Measurements from ENCODE around the gene WWTR1.

WWTR1 gene

GRCh38 chr3:149497966-149498670 is 159.7 kb downstream of the WWTR1 start:
- no peak for DNase-seq (ENCODE audit: low read depth in 2 of 2)

GRCh38 chr3:149496891-149497290 is 160.9 kb downstream of the WWTR1 start:
- DNase-seq (ENCODE audit: low read depth in 2 of 2), result no peak

GRCh38 chr3:149495581-149496125 is 162.2 kb downstream of the WWTR1 start:
- DNase-seq (ENCODE audit: low read depth in 2 of 2), result no peak

- DNase-seq (ENCODE audit: low read depth in 2 of 2), result no peak
These were observed 162.9 kb downstream of the WWTR1 start for GRCh38 chr3:149494759-149495580.

DNA sequence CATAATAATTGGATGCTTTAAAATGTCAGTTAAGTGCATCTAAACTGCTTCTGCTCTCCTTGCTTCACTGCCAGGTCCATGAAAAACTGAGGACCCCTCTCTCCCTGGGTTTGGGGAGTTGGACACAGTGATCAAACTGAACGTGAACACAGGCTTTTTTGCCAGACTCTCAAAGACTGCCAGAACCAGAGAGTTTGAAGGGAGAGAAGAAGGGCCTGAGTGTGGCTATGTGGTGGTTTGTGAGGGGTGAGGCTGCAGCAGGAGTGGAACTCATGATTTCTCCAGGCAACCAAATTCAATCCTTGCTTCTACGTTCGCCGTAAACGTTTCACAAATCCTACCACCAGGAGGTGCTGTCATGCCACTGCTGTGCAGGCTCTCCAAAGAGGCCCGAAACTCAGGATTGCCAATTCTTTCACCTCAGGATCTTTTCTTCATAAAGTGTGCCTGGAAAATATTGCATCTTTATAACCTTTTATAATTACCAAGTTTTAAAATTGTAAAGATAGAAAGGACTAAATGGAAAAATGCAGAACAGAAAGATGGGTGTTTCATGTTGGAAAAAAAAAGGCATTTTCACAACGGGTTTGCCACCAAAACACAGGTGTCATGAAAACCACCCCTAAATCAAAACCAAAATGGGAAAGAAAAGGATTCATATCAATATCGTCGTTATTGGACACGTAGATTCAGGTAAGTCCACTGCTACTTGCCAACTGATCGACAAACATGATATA is 163.6 kb downstream of the WWTR1 start:
- no peak for DNase-seq (ENCODE audit: low read depth in 2 of 2)

- DNase-seq (ENCODE audit: low read depth in 2 of 2), result no peak
These were observed 164.4 kb downstream of the WWTR1 start for GRCh38 chr3:149493315-149494021.

DNA sequence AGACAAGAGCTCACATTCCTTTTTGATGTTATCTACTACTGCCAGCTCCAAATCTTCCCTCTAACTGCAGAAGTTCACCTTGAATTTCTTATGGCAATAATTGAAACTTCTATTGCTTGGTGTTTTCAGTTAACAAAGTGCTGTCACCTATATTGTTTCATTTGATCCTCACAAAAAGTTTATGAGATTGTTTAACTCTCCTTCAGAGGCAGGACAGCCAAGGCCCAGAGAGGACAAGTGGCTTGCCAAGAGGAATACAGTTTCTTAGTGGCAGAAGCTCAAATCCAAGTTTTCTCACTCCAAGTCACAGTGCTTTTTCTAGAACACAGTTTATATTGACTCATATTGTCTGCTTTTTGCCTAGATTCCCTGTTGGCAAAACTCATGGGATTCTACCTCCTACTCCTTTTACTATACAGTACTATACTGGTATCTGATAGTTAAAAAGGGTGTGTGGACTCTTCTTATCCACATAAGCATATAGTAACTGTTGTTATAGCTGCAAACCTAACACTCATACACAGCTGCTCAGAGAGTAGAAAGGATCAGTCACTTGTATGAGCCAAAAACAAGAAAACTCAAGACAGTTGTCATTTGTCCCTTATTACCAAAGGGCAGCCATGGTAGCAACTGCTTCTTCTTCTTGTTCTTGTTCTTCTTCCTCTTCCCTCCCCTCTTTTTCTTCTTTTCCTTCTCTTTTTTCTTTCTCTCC is 167.4 kb downstream of the WWTR1 start:
- no peak for DNase-seq (ENCODE audit: low read depth in 2 of 2)

DNA sequence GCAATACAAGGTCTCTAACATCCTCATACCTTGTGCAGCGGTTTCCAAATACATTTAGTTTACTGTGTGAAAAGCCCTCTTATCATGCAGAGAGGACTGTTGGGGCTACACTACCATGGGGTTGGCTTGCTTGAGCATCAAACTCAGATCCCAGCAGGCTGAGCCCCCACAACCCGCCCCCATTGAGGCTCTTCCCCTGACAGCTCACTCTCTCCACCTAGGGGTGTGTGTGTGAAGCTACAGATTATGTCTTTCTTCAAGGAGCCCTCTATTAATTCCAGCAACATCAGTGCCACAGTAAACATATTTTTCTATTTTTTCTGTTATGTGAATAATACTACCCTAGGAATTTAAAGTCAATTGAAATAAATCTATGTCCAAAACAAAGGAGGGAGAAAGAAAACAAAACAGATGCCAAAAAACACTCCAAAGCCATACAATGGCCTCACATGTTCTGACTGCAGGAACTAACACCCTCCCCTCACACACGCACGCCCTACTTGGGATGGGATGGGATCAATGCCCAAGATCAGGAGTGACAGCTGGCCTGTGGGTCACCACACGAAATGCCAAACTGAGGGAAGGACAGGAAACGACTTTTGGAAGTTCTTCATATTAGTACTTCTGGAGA is 168.7 kb downstream of the WWTR1 start:
- DNase-seq (ENCODE audit: low read depth in 2 of 2), result no peak

- DNase-seq (ENCODE audit: low read depth in 2 of 2), result no peak
These were observed 170.1 kb downstream of the WWTR1 start for GRCh38 chr3:149487598-149488197.

DNA sequence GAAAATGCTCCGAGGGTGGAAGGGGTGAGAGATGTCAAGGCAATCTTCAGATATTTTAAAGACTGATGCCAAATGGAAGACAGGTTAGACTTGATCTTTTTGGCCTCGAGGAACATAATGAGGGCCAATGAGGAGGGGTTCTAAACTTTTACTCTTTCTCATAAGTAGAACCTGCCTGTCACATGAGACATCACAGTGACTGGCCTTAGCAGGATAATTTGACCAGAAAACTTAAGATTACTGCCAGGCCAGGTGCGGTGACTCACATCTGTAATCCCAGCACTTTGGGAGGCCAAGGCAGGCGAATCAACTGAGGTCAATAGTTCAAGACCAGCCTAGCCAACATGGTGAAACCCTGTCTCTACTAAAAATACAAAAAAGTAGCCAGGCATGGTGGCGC is 171.1 kb downstream of the WWTR1 start:
- DNase-seq (ENCODE audit: low read depth in 2 of 2), result no peak

- no peak for DNase-seq (ENCODE audit: low read depth in 2 of 2)
These were observed 176.3 kb downstream of the WWTR1 start for GRCh38 chr3:149481491-149481890.

- no peak for DNase-seq (ENCODE audit: low read depth in 2 of 2)
These were observed 176.8 kb downstream of the WWTR1 start for GRCh38 chr3:149481056-149481455.

- no peak for DNase-seq (ENCODE audit: low read depth in 2 of 2)
These were observed 177.4 kb downstream of the WWTR1 start for GRCh38 chr3:149480326-149481017.

- DNase-seq (ENCODE audit: low read depth in 2 of 2), result no peak
These were observed 178.1 kb downstream of the WWTR1 start for GRCh38 chr3:149479621-149480325.

DNA sequence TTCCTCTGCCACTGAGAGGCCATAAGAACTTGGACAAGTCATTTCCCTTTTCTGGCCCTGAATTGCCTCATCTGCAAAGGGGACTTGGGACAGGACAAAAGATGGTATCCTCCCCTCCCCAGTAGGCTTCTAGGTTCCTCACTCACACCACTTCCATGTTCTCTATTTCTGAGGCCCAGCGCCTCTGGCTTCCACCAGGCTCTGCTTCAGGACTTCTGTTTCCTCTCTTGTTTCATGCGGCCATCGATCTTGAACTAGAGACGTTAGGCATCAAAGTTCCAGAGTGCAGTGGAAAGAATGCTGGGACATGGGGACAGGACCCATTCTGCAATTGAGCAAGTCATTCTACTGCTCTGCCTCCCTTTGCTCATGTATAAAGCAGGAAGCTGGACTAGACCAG is 181.6 kb downstream of the WWTR1 start:
- no peak for DNase-seq (ENCODE audit: low read depth in 2 of 2)

DNA sequence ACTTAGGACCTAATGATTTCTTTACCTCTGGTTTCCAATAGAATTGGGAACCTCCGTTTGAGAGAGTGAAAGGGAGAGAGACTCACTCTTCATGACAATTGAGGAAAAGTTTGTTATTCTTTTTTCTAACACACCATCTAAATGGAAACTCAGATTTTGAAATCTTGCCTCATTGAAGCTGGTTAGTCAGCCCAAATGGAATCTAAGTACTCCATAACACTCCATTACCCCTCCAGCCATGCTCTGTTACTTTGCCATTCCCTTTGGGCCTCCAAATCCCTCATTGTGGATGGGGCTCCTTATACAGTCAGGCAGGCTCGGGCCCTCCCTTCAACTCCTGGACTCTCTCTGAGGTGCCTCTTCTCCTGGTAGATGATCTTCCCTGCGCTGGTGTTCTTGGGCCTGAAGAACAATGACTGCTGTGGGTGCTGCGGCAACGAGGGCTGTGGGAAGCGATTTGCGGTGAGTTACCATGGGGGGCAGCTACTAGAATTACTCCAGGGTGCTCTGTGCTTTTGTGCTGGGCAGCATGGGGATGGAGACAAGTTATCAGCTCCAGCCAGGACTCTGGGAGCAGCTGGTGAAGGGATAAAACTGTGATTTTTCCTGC is 182.3 kb downstream of the WWTR1 start:
- no peak for DNase-seq (ENCODE audit: low read depth in 2 of 2)

- no peak for DNase-seq (ENCODE audit: low read depth in 2 of 2)
These were observed 183.5 kb downstream of the WWTR1 start, which contains the start of gene TM4SF4 for GRCh38 chr3:149474250-149474817. TM4SF4 (plus strand) TSS chr3:149474697; CDS start chr3:149474878, 181 bp downstream.
